ENCODE results near the gene OR2T10.
"Not testable (repeated sequence)": the region's sequence is repeated elsewhere in the genome, so short reads cannot be mapped to it uniquely, and the experiment has no call there.

DNA sequence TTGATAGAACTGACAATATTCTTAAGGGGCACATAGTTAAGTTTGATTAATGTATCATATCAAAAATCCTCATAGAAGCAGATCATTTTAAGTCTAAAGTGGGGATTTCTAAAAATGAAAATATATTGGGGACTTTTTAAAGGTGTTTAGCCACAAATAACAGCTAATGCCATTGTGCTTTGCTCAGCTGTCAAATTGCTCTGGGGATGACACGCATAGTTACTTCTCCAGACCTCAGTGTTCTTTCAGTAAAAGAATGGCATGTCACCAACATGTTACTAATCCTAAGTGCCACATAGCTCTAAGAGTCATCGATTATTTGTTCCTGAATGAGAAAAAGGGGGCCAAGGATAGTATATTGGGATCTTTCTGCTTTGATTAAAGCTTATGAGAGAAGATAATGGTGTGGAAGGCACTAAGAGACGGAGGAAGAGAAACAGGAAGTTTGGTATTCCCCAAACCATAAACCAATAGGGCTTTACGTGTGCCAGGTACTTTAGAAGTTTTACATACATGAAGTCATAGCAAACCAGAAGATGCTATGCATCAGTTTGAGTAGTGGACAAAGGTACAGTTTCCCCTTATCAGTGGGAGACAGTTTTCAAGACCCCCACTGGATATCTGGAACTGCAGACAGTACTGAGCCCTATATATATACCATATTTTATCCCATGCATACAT is 45.6 kb upstream of the OR2T10 start:
- TF ChIP-seq, protein P1, sequence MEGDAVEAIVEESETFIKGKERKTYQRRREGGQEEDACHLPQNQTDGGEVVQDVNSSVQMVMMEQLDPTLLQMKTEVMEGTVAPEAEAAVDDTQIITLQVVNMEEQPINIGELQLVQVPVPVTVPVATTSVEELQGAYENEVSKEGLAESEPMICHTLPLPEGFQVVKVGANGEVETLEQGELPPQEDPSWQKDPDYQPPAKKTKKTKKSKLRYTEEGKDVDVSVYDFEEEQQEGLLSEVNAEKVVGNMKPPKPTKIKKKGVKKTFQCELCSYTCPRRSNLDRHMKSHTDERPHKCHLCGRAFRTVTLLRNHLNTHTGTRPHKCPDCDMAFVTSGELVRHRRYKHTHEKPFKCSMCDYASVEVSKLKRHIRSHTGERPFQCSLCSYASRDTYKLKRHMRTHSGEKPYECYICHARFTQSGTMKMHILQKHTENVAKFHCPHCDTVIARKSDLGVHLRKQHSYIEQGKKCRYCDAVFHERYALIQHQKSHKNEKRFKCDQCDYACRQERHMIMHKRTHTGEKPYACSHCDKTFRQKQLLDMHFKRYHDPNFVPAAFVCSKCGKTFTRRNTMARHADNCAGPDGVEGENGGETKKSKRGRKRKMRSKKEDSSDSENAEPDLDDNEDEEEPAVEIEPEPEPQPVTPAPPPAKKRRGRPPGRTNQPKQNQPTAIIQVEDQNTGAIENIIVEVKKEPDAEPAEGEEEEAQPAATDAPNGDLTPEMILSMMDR (IDR thresholded peaks at IDR 0.05) = not testable (repeated sequence)
- TF ChIP-seq TCF7L2, POLR2AphosphoS5 (IDR thresholded peaks at IDR 0.05; ENCODE audit: low read depth, low read length): not testable (repeated sequence)
- TF ChIP-seq, protein P2, sequence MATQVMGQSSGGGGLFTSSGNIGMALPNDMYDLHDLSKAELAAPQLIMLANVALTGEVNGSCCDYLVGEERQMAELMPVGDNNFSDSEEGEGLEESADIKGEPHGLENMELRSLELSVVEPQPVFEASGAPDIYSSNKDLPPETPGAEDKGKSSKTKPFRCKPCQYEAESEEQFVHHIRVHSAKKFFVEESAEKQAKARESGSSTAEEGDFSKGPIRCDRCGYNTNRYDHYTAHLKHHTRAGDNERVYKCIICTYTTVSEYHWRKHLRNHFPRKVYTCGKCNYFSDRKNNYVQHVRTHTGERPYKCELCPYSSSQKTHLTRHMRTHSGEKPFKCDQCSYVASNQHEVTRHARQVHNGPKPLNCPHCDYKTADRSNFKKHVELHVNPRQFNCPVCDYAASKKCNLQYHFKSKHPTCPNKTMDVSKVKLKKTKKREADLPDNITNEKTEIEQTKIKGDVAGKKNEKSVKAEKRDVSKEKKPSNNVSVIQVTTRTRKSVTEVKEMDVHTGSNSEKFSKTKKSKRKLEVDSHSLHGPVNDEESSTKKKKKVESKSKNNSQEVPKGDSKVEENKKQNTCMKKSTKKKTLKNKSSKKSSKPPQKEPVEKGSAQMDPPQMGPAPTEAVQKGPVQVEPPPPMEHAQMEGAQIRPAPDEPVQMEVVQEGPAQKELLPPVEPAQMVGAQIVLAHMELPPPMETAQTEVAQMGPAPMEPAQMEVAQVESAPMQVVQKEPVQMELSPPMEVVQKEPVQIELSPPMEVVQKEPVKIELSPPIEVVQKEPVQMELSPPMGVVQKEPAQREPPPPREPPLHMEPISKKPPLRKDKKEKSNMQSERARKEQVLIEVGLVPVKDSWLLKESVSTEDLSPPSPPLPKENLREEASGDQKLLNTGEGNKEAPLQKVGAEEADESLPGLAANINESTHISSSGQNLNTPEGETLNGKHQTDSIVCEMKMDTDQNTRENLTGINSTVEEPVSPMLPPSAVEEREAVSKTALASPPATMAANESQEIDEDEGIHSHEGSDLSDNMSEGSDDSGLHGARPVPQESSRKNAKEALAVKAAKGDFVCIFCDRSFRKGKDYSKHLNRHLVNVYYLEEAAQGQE (IDR thresholded peaks at IDR 0.05; ENCODE audit: insufficient read depth in 1 of 2, low read depth in 2 of 2, low read length in 1 of 2) = not testable (repeated sequence)
